Measurements from ENCODE around the gene ZNF451.

Gene ZNF451

GRCh38 chr6:57159127-57159526 lies 69.1 kb downstream of the ZNF451 start:
- DNase-seq (ENCODE audit: low read depth in 2 of 2): no peak

- no peak for DNase-seq (ENCODE audit: low read depth in 2 of 2)
Measured at GRCh38 chr6:57162028-57162427, 72.0 kb downstream of the ZNF451 start.

GRCh38 chr6:57162516-57162915 lies 72.5 kb downstream of the ZNF451 start:
- no peak for DNase-seq (ENCODE audit: low read depth in 2 of 2)

GRCh38 chr6:57163956-57164355 lies 74.0 kb downstream of the ZNF451 start:
- no peak for DNase-seq (ENCODE audit: low read depth in 2 of 2)

- DNase-seq (ENCODE audit: low read depth in 2 of 2): no peak
Measured at GRCh38 chr6:57165080-57165479, 75.1 kb downstream of the ZNF451 start.

GRCh38 chr6:57172136-57173055 lies 82.4 kb downstream of the ZNF451 start, which contains the start of gene BAG2:
BAG2 (plus strand) TSS chr6:57172326; CDS start chr6:57172698, 372 bp downstream.
- DNase-seq (ENCODE audit: low read depth in 2 of 2): peak; percentile 89 to 91

GRCh38 chr6:57173056-57173885 lies 83.3 kb downstream of the ZNF451 start:
- DNase-seq (ENCODE audit: low read depth in 2 of 2): no peak

- no peak for DNase-seq (ENCODE audit: low read depth in 2 of 2)
Measured at GRCh38 chr6:57173886-57174510, 84.0 kb downstream of the ZNF451 start.

GRCh38 chr6:57174511-57174907 lies 84.5 kb downstream of the ZNF451 start:
- no peak for DNase-seq (ENCODE audit: low read depth in 2 of 2)

- no peak for DNase-seq (ENCODE audit: low read depth in 2 of 2)
Measured at GRCh38 chr6:57177545-57178265, 87.7 kb downstream of the ZNF451 start.

- no peak for DNase-seq (ENCODE audit: low read depth in 2 of 2)
Measured at GRCh38 chr6:57180596-57180995, 90.6 kb downstream of the ZNF451 start.

GRCh38 chr6:57182017-57182432 lies 92.0 kb downstream of the ZNF451 start:
- no peak for DNase-seq (ENCODE audit: low read depth in 2 of 2)

- DNase-seq (ENCODE audit: low read depth in 2 of 2): no peak
Measured at GRCh38 chr6:57183336-57183735, 93.3 kb downstream of the ZNF451 start.

GRCh38 chr6:57190140-57190539 lies 100.2 kb downstream of the ZNF451 start:
- no peak for DNase-seq (ENCODE audit: low read depth in 2 of 2)

GRCh38 chr6:57193177-57193576 lies 103.2 kb downstream of the ZNF451 start:
- DNase-seq (ENCODE audit: low read depth in 2 of 2): no peak

GRCh38 chr6:57195457-57195856 lies 105.5 kb downstream of the ZNF451 start:
- DNase-seq (ENCODE audit: low read depth in 2 of 2): no peak

- DNase-seq (ENCODE audit: low read depth in 2 of 2): no peak
Measured at GRCh38 chr6:57198926-57199636, 109.1 kb downstream of the ZNF451 start.

GRCh38 chr6:57201718-57202117 lies 111.7 kb downstream of the ZNF451 start:
- DNase-seq (ENCODE audit: low read depth in 2 of 2): no peak

- DNase-seq (ENCODE audit: low read depth in 2 of 2): no peak
Measured at GRCh38 chr6:57205550-57206328, 115.8 kb downstream of the ZNF451 start.

GRCh38 chr6:57207141-57207540 lies 117.2 kb downstream of the ZNF451 start:
- DNase-seq (ENCODE audit: low read depth in 2 of 2): no peak
